Activated T-cell treated with anti-CD3 and anti-CD28 coated beads, Interleukin-2, amount 50 U/mL, for 1 hour (primary cell): Measurements from ENCODE around the gene UVRAG.
"Not testable (repeated sequence)": the region's sequence is repeated elsewhere in the genome, so short reads cannot be mapped to it uniquely, and the experiment has no call there.

ENCODE experiments used
- DNase-seq: peaks from one replicate; pipeline ENCODE4 v3.0.0-alpha.2; 2020

Gene UVRAG

DNA sequence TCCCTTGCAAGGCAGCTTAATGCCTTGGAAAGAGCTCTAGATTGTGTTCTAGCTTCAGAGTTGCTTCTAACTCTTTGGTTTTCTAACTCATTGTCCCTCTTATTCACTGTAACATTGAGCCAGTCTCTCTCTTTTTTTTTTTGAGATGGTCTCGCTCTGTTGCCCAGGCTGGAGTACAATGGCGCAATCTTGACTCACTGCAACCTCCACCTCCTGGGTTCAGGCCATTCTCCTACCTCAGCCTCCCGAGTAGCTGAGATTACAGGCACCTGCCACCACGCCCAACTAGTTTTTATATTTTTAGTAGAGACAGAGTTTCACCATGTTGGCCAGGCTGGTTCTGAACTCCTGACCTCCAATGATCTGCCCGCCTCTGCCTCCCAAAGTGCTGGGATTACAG is 266.1 kb downstream of the UVRAG start:
- DNase-seq = not testable (repeated sequence)

DNA sequence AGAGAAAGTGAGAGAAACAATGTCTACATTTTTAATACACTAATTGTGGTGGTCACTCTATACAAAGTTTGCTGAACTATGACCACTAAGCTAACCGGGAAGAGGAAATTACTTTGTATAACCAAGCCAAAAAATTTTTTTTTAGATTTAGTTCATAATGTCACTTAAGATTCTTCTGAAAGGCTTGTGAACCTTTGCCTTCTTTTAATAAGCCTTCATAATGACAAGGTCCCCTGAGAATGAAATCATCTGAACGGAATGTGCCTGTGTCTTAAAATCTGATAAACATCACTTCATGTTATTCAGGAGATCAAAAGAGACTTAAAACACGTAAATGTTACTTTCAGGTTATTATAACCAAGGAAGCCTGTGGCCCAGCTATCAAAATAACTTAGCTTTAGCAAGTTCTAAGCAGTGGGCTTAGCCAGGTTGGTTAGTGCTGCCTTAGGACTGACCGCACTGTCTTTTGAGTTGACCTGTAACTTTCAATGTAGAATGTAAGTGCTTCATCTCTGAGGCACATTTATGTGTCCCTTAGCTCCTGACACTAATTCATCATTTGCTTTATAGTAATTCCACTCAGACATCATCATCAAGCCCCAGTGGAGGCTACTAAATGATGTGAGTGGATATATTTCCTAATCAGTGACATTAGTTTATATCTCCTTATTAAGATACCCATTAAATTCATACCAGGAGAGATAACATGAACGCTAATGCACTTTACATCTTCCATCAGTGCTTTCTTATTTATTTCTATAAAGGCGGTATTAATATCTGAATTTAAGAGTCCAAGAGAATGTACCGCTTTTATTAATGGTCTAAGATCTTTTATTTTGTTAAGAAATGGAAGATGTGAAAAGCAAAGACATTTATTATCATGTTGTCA is 268.8 kb downstream of the UVRAG start:
- no peak for DNase-seq

GRCh38 chr11:76085270-76085669 is 270.3 kb downstream of the UVRAG start:
- DNase-seq = no peak

DNA sequence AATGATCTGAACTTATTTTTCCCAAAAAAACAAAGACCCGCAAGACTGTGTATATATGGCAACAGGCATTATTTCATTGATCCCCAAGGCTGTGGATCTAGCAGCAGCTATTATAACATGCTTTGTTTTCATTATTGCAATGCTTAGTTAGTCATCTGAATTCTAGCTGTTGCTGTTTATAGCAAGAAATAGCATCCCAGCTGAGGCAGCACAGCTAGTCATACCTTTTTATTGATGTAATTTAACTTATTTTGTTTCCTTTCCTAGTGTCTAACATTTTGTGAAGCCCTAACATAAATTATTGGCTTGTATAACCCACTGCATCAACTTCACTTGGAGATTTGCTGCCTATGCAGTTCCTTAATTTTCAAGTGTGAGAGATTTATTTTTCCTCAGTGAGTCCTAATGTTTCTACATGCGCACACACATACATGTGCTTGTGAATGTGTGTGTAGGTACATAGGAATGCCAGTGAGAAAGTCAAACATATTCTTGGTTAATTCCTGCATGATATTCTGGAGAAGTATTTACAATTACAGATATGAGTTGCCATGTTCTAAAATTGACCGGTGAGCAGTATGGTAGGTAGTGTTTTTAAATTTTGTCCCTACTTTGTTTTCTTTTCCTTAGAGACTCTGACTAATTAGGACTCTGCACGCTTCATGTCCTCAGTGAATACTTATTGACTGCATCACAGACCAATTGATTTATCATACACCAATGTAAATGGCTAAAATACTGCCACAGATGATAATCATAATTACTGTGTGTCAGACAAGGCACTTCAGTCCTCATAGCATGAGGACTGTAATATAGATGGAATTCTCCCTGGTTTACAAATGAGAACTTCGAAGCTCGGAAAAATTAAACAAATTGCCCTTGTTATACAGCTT is 272.0 kb downstream of the UVRAG start:
- no peak for DNase-seq

DNA sequence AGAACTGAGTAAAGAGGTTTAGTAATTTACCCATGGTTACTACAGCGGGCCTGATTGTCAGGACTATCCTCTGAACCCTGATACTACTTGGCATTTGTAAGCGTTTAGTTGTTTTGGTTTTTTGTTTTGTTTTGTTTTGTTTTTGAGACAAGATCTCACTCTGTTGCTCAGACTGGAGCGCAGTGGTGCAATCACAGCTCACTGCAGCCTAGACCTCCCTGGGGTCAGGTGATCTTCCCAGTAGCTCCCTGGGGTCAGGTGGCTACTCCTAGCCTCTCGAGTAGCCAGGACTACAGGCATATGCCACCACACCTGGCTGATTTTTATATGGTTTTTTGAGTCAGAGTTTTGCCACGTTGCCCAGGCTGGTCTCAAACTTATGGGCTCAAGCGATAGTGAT is 272.7 kb downstream of the UVRAG start:
- no peak for DNase-seq

- no peak for DNase-seq
These were observed 273.5 kb downstream of the UVRAG start for GRCh38 chr11:76088511-76088910.

GRCh38 chr11:76090174-76090573 is 275.2 kb downstream of the UVRAG start:
- no peak for DNase-seq

GRCh38 chr11:76090821-76091220 is 275.8 kb downstream of the UVRAG start:
- DNase-seq = no peak

DNA sequence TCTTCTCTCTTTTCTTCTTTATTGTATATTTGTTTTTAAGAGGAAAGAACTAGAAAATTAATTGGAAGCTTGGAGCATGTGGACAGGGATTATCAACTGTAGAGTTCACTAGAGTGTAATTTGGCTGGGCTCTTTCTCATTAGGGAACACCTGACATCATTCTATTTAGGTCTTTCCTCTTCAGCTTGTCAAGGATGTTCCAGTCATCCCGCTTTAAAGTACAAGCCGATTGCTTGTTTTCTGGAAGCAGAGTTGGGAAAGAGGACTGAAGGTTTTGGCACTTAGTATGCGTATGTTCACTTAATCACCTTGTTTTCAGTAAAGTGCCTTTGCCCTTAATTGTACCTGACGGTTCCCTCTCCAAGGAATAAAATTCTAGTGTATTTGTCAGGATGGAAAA is 279.7 kb downstream of the UVRAG start:
- DNase-seq = no peak

GRCh38 chr11:76095891-76096290 is 280.9 kb downstream of the UVRAG start:
- DNase-seq = no peak

DNA sequence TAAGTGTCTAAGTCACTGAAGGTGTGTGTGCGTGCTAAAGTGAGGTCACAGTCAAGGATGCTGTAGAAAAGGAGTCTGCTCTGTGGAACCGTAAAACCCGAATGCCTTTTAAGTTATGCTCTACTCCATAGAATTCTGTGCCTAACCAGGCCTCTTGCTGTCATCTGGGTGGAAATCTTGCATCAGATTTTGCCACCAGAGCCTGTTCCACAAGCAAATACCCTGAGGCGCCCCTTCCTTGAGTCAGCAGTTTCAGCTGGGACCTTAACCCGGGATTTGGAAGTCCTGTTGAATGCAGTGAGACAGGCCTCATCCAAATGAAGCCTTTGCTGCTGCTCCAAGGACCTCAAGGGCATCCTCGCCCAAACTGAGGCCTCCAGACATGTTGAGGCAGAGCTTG is 281.5 kb downstream of the UVRAG start:
- DNase-seq = no peak

DNA sequence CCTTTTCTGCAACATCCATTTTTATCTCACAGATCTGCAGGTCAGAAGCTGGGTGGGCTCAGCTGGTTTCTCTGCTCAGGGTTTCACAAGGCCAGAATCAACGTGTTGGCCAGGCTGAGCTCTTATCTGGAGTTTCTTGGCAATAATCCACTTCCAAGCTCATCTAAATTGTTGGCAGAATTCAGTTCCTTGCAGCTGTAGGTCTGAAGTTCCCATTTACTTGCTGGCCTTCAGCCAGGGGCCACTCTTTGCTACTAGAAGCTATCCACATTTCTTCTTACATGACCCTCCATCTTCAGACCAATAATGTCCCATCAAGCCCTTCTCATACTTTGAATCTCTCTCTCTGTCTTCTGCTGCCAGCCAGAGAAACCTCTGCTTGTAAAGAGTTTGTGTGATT is 287.8 kb downstream of the UVRAG start:
- no peak for DNase-seq

DNA sequence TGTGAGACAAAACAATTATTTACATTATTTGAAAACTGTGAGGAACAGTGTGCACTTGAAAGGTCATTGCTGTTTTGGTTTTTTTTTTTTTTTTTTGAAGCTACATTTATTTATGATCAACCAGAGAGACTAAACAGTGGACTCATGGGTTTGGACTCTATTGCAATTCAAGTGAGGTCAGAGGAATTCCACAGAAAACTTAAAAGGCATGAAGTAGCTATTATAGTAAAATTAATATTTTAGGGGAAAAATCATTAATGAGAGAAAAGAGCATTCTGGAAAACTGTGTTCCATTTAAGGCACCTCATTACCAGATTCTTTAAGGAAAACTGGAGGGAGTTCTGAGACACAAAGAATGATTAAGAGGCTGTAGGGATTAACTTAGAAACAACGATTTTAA is 288.4 kb downstream of the UVRAG start:
- DNase-seq = no peak

DNA sequence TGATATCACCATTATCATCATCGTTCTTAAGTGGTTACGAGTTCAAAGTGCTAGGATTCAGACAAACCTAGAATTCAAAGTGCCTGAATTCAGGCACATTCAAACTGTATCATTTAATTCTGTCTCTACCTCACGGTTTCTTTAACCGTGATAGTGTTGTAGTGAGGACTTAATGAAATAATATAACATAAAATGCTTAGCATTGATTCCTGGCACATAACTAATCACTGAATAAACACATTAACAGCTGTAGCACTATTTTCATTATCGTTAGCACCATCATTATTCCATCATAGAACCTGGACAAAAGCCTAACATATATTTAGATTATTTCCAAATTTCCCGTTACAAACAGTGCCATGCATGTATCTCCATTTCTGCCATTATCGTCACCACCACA is 289.3 kb downstream of the UVRAG start:
- DNase-seq = no peak

- DNase-seq = no peak
These were observed 290.6 kb downstream of the UVRAG start for GRCh38 chr11:76105637-76106036.

DNA sequence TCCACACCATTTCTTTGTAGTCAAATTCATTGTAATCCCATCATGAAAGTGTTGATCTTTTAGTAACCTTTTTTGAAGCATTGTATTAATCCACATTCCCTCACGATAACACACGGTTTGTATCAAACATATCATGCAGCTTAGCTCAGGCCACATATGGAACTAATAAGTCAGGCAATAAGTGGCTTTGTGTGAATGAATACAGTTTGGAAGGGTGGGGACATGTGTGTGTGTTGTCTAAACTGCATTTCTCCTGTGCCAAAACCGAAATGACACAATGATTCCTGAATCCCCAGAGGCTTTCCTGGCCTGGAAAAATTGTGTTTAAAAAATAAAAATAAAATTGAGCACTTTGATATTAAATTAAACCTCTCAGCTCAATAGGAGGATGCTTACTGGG is 293.0 kb downstream of the UVRAG start:
- DNase-seq = no peak

DNA sequence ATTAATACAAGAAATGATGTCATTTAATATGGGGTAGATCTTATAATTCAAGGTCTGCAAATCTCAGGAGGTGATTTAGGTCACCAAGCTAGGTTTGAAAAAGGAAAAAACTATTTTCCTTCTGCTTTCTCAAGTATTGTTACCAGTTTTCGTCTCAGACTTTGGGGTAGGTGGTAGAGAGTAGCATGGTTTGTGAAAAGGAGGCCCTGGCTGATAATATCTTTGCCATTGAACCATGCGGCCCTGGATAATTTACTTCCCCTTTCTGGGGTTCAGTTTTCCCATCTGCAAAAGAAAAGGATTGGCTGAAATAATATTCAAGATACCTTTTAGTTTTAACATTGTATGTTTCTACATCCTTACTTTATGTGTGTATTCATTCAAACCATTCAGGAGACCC is 299.2 kb downstream of the UVRAG start:
- no peak for DNase-seq

DNA sequence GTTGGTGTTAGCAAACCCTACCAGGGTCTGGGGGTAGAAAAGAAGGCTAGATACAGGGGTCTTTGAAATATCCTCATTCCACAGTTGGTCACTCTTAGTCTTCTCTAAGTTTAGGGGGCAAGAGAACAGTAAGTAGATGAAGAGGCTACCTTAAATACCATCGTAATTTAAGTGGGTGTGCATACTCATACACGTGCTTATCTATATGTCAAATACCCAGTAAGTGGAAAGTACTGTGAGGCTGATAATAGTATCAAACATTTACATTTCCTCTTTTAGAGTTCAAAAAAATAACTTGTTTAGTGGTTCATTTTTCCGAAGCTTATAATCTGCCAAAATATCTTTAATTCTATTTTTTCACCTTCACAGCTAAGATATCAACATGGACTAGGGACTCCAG is 300.5 kb downstream of the UVRAG start:
- DNase-seq = no peak

DNA sequence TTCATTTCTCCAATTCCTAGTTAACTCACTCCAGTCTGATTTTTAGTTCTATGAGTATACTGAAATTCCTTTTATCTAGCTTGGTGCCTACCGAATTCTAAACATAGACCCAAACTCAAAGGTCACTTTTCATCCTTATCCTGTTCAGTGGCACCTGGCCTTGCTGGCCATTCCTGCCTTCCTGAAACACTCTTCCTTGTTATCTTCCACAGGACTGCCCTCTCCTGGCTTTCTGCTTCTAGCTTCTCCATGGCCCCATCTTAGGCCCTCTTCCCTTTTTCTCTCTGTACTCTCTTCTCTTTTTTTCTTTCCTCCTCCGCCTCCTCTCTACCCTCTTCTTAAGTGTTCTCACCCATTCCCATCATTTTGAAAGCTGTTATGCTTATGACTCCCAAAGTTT is 304.0 kb downstream of the UVRAG start:
- DNase-seq = no peak

GRCh38 chr11:76119779-76120178 is 304.8 kb downstream of the UVRAG start:
- DNase-seq = no peak

DNA sequence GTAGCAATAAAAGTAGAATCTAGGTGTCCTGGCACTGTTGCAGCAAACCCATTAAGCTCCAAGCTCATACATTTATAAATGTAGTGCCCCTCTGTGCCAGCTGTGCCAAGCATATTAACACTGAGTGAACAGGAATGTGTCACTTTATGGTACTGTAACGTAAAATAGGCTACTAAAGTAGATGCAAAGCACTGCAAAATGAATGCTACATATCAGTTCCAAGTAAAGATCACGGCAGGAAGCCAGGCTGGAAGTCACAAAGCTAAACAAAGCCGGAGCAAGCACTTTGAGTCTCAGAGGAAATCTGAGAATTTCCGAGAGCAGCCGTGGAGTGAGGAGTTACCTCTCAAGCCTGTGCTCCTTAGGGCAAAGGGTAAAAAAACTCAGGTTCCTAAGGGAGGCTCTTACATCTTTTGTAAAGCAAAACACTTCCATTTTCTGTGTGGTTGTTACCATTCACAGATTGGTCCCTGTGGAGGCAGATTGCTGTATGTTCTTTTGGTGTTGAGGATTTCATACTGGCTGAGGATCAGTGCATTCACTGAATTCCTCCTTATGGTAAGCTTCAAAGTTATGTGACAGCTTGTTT is 305.6 kb downstream of the UVRAG start:
- DNase-seq = no peak

GRCh38 chr11:76123248-76123647 is 308.2 kb downstream of the UVRAG start:
- no peak for DNase-seq

- no peak for DNase-seq
These were observed 310.1 kb downstream of the UVRAG start for GRCh38 chr11:76124905-76125770.
